Loucy (cell line): Measurements from ENCODE around the gene BABAM2.

Experiments
- CTCF ChIP-seq: fragments of 200-600 bp; sonication (generic); conservative IDR thresholded peaks from 2 replicates; pipeline ENCODE4 v1.5.1; 2014; ENCODE audit warnings: mild to moderate bottlenecking, antibody characterized with exemption, low read length
- EZH2phosphoT487 ChIP-seq: fragments of 200-600 bp; IDR thresholded peaks from 2 replicates; pipeline ENCODE4 v1.6.1; 2018; ENCODE audit warnings: antibody characterized with exemption, mild to moderate bottlenecking, moderate library complexity, borderline replicate concordance

GRCh38 chr2:28281739-28282138 is 391.2 kb downstream of the BABAM2 start:
- TF ChIP-seq CTCF (no peak), EZH2phosphoT487 (no peak)
